Ishikawa (cell line): Measurements from ENCODE around the gene ASXL1.

Experiments
- CEBPB ChIP-seq: IDR thresholded peaks from 2 replicates; pipeline ENCODE4 v1.6.1; 2012
- CREB1 ChIP-seq: IDR thresholded peaks from 2 replicates; pipeline ENCODE4 v1.6.1; 2012; ENCODE audit warnings: low read depth
- EGR1 ChIP-seq: IDR thresholded peaks from 2 replicates; pipeline ENCODE4 v1.6.1; 2012
- EP300 ChIP-seq: IDR thresholded peaks from 2 replicates; pipeline ENCODE4 v1.6.1; 2012; ENCODE audit warnings: borderline replicate concordance
- FOXM1 ChIP-seq: IDR thresholded peaks from 2 replicates; pipeline ENCODE4 v1.6.1; 2012; ENCODE audit warnings: low read depth, borderline replicate concordance
- MAX ChIP-seq: IDR thresholded peaks from 2 replicates; pipeline ENCODE4 v1.6.1; 2012
- NFIC ChIP-seq: IDR thresholded peaks from 2 replicates; pipeline ENCODE4 v1.6.1; 2012
- RAD21 ChIP-seq: IDR thresholded peaks from 2 replicates; pipeline ENCODE4 v1.6.1; 2012; ENCODE audit warnings: low read depth
- REST ChIP-seq: IDR thresholded peaks from 2 replicates; pipeline ENCODE4 v1.6.1; 2012; ENCODE audit warnings: low read depth, mild to moderate bottlenecking
- TAF1 ChIP-seq: IDR thresholded peaks from 2 replicates; pipeline ENCODE4 v1.6.1; 2012; ENCODE audit warnings: low read depth, mild to moderate bottlenecking
- TCF12 ChIP-seq: IDR thresholded peaks from 2 replicates; pipeline ENCODE4 v1.6.1; 2012; ENCODE audit warnings: low read depth
- TEAD4 ChIP-seq: IDR thresholded peaks from 2 replicates; pipeline ENCODE4 v1.6.1; 2012
- USF1 ChIP-seq: IDR thresholded peaks from 2 replicates; pipeline ENCODE4 v1.6.1; 2012
- YY1 ChIP-seq: IDR thresholded peaks from 2 replicates; pipeline ENCODE4 v1.6.1; 2012; ENCODE audit warnings: low read depth
- ZBTB7A ChIP-seq: IDR thresholded peaks from 2 replicates; pipeline ENCODE4 v1.6.1; 2012; ENCODE audit warnings: low read depth

Gene ASXL1

GRCh38 chr20:32411955-32412706 is 54.0 kb downstream of the ASXL1 start:
- no peak for TF ChIP-seq NFIC
- TF ChIP-seq ZBTB7A = no peak
- no peak for TF ChIP-seq CREB1
- no peak for TF ChIP-seq EGR1
- TF ChIP-seq TCF12 = no peak
- no peak for TF ChIP-seq REST
- no peak for TF ChIP-seq FOXM1
- no peak for TF ChIP-seq TEAD4
- no peak for TF ChIP-seq MAX
- no peak for TF ChIP-seq CEBPB
- TF ChIP-seq EP300 = no peak
- TF ChIP-seq TAF1 = no peak
- no peak for TF ChIP-seq RAD21
- TF ChIP-seq USF1 = no peak
- no peak for TF ChIP-seq YY1

GRCh38 chr20:32415494-32415893 is 57.4 kb downstream of the ASXL1 start:
- no peak for TF ChIP-seq YY1
- TF ChIP-seq TAF1 = no peak
- no peak for TF ChIP-seq FOXM1
- no peak for TF ChIP-seq EP300
- no peak for TF ChIP-seq ZBTB7A
- no peak for TF ChIP-seq TCF12
- no peak for TF ChIP-seq CEBPB
- TF ChIP-seq CREB1 = no peak
- no peak for TF ChIP-seq RAD21
- no peak for TF ChIP-seq NFIC
- no peak for TF ChIP-seq TEAD4
- TF ChIP-seq REST = no peak
- TF ChIP-seq USF1 = no peak
- TF ChIP-seq MAX = no peak
- no peak for TF ChIP-seq EGR1

GRCh38 chr20:32416206-32416605 is 58.1 kb downstream of the ASXL1 start:
- no peak for TF ChIP-seq USF1
- no peak for TF ChIP-seq CREB1
- TF ChIP-seq MAX = no peak

GRCh38 chr20:32418376-32418775 is 60.2 kb downstream of the ASXL1 start:
- TF ChIP-seq EP300 = no peak
- no peak for TF ChIP-seq EGR1
- TF ChIP-seq REST = no peak
- no peak for TF ChIP-seq MAX
- TF ChIP-seq ZBTB7A = no peak
